Epidermal melanocyte (primary cell): ENCODE results near the gene KDM5C.

Experiments used
- DNase-seq: peaks from one replicate; pipeline ENCODE4 v3.0.0; 2011; ENCODE audit warnings: low spot score; ENCODE audit not compliant: insufficient read length

Gene KDM5C

DNA sequence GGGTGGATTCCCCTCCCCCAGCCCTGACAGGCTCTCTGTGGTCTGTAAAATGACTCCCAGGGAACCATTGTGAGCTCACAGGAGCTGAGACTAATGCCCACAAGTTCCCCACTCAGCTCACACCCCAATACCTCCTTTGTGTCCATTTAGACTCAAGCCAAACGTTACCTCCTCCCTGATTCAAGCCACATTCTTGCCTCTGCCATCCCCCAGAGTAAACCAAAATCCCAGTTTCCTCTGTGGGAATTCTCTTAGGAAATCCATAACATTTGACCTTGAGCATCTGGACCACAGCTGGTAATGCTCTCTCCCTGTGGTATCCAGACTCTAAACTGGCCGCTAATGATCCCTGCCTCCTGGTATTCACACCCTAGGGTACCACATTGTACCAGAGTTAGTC is 26.3 kb upstream of the KDM5C start:
- peak; percentile 25 for DNase-seq

DNA sequence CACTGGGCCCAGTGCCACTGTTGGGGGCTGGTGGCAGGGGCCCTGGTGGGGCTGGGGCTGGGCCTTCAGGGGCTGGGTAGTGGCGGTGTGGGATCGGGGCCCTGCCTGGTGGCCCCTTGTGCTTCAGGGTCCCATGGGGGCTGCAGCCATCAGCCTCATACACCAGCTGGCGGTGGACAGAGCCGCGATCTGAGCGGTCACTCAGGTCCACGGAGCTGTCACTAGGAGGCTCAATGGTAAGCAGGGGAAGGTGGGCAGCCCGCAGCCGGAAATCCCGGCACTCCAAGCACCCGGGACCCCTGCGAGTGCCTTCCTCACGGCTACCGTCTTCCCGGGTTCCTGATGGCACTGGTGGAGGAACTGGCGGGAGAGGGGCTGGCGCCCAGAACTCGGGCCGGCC is 25.5 kb upstream of the KDM5C start:
- no peak for DNase-seq

DNA sequence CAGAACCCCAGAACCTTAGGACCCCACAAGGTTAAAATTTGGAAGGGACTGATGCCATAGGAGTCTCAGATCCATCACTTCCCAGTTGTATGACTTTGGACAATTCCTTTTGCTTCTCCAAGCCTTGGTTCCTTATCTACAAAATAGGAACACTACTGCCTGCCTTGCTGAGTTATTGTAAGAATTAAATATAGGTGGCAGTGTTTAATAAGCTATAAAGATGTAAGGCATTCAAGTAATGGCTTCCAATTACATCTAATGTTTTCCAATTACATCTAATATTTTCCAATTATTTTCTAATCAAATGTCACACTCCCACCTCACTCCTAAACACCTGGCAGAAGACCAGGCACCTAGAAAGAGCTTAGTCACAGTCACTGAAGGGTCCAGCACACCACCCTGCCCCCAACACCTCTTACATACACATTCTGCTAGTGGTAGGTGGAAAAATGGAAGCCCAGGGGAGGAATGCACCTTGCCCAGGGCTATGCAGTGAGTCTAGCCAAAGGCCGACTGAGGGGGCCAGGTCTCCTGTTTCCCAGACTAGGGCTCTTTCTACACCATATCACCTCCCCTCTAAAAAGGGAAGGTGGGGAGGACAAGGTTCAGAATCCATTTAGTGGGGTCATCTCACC is 24.5 kb upstream of the KDM5C start:
- DNase-seq: no peak

DNA sequence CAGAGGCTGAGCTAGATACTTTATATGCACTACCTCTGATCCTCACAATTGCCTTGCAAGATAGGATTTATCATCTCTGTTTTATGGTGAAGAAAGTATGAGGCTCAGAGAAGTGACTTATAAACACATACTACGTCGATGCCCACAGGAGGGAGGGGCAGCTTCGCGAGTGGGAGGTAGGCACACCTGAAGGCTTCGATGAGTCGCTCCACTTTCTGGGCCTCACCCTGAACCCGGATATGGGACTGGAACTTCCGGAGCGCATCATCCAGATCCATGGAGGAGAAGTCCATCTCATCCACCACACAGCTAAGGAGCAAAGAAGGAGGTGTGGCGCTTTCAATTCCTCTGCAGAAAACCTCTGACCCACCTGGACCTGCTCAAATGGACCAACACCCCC is 22.9 kb upstream of the KDM5C start:
- DNase-seq: no peak

DNA sequence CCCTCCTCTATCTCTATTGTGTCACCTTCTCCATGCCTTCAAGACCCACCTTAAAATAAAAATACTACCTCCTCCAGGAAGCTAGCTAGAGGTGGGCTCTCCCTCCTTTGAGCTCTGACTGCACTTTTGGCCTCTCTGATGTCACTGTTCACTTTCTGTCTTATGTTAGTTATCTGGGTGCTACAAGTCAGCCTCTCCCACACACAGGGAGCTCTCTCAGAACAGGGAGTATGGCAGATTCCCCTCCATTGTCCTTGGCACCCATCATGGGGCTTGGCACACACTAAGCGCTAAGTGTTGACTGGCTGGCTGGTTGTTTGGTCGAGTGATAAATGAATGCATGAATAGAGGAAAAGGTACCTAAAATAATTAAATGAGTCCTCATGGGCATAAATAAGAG is 21.2 kb upstream of the KDM5C start:
- DNase-seq: no peak

DNA sequence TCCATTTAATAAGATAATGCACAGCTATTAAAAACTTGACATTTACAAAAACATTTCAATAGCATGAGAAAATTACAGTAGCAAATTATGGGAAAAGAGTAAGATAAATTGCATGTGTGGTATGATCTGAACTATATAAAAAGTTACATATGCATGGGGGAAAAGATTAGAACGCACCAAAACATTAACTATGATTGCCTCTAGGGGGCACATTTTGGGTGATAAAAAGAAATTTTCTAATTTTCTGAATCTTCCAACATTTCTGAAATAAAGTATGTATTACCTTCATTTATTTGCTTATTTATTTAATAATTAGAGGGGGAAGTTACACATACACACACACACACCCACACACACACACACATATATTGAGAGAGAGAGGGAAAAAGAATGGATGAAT is 19.6 kb upstream of the KDM5C start:
- no peak for DNase-seq

DNA sequence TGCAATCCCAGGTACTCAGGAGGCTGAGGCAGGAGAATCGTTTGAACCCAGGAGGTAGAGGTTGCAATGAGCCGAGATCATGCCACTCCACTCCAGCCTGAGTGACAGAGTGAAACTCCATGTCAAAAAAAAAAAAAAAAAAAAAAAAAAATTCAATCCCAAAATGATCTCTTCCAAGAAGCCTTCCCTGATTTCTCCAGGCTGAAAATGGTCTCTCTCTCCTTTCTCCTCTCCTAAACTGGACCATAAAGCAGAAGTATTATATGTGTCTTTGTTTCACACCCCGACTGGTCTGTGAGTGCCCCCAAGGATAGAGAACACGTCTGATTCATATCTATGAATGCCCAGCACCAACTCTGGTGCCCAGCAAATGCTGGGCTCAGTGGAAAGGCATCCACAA is 17.3 kb upstream of the KDM5C start:
- no peak for DNase-seq

DNA sequence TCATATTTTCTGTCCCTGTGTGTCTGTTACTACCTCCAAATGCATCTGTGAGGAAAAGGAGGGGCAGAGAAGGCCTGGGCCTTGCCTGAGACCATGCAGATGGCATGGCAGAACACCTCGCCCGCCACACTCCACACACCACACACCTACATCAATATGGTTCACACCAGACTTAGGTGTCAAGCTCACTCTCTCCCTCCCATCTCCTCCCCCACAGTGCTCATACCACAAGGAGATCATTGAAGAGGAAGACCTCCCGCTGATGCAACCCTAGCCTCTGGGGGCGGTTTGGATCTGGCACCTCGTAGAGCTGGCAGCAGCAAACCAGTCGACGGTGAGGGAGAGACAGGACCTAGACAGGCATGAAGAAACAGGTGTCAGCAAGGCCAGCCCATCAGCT is 16.6 kb upstream of the KDM5C start:
- DNase-seq: no peak

DNA sequence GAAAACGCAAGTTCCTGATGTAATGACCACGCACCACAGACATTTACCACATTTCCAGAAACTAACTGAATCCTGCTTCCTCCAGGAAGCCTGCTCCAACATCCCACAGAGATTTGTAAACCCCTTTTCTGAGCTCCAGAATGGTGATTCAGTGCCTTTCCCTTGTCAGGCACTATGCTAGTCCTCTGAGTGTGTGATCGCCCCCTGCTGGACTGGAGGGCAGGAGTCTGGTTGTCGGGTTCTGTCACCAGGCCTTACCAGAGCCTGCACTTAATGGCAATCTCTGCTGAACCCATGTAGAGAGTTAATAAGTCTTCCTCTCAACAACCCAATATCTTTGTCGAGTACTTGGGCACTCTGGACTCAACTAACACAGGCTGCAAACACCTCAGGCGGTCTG is 14.5 kb upstream of the KDM5C start:
- no peak for DNase-seq

DNA sequence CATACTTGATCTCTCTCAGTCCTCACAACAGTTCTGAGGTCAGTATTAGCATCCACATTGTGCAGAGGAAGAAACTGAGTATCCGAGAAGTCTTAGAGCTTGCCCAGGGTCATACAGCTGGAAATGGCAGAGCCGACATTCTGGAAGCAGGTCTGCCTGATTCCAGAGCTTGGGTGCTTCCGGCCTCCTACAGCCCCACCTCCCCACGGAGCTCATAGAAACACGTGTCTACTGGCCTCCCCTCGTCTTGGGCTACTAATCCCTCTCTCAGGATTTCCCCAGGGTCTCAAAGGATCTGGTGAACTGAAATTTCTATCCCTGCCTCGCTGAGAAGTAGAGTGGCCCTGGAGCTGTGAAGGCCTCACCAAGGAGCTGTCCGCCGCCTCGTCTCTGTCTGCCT is 12.0 kb upstream of the KDM5C start:
- DNase-seq: no peak

DNA sequence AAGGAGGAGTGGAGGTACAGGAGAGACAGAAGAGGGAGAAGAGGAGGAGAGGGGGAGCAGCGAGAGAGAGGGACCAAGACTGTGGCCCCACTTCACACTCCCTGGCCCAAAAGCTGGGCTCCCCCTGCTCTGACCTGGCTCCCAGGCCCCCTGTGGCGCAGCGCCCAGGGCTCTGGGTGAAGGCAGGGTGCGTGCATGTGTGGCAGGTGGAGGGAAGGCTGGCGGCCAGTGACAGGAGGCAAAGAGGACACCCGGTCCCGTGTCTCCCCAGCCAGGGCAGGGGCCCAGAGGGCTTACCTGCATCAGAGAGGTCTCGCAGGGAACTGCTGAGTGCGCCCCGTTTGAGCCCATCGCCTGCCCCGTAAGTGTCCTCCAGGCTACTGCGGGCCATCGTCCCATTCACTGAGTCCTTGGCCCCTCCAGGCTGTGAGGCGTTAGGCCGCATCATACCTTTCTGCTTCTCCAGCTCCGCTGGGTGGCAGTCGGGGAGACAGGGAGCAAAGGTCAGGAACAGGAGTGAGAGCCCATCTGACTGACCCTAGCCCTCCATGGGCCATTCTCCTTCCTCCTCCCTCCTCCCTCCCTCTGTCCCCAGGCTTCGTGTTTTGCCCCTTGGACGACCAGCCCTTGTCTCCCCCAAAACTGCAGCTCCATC is 11.1 kb upstream of the KDM5C start:
- no peak for DNase-seq

DNA sequence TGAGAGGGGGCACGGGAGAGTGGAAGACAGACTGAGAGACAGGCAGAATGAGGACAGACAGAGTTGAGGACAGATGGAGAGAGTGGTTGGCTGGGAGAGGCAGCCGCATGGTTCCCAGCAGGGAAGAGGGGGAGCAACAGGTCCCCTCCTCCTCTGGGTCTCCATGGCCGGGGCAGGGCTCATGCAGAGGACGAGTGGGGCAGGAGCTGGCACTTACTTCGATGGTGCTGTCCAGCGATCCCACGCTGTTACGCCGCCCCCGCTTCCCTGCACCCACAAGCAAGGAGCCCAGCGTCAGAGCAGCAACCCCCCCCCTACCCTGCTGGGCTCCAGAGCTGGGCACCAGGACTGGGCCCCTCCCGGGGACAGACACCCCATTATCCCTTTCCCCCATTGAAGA is 10.6 kb upstream of the KDM5C start:
- no peak for DNase-seq

DNA sequence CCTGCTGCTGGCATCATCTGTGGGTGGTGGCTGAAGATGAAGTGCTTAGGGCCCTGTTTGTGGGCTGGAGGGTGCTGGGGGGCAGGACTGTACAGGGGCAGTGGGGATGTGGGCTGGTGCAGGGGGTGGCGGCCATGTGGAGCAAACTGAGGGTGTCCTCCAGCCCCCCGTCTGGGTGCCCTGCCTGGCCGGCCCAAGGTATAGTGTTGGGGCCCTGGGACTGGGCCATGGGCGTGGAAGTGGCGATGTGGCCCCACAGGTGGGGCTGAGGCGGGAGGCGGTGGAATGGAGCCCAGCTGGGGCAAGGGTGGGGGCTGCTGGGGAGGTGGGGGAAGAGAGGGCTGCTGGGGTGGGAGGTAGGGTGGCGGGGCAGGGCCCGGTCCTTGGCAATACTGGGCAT is 9.5 kb upstream of the KDM5C start:
- DNase-seq: no peak

DNA sequence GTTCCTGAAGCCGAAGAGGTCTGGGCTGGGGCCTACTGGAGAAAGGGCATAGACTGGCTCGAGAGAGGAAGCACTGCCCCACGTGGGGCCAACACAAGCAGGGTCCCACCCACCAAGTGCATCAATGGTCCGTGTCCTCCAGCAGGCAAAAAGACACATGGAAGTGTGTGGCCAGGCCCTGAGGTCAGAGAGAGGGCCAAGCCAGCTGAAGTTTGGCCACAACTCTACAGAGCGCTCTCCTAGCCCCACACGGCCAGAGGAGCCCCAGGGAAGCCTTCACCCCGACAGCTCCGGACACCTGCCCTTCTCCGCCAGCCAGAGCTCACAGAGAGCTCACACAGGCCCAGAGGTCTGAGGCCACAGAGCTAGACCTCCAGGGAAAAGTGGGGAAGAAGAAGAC is 8.5 kb upstream of the KDM5C start:
- DNase-seq: no peak

DNA sequence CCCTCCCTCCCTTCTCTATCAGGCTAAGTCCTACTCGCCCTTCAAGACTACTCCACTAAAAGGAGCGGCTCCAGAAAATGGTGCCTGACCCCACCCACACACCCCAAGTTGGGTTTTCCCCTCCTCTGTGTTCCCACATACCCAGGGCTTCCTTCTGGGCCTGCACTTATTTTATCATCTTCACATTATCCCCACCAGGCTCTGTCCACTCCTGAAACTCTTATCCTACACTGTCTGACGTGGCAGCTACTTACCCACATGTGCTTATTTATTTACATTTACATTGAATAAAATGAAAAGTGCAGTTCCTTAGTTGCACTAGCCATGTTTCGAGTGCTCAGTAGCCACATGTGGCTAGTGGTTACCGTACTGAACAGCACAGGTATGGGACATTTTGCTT is 5.1 kb upstream of the KDM5C start:
- DNase-seq: no peak

DNA sequence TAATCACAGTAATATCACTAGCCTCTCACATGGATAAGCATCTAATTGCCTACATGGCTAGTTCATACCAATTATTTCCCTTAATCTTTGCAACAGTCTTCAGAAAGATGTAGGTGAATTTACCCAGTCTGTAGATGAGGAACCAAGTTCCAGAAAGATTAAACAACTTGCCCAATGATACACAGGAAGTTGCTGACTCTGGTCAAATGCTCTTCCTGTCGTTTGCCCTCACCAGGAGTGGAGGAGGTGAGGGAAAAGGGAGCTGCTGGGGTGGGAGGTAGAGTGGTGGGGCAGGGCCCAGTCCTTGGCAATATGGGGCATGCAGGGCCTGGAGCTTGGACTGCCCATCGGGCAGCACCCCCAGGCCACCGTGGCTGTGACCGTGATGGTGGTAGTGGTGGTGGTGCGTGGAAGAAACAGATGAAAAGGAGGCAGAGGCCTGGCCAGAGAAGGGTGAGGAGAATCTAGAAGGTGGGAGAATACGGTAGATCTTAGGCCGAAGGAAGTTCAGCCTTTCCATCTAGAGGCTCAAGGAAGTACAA is 2.3 kb upstream of the KDM5C start:
- no peak for DNase-seq

DNA sequence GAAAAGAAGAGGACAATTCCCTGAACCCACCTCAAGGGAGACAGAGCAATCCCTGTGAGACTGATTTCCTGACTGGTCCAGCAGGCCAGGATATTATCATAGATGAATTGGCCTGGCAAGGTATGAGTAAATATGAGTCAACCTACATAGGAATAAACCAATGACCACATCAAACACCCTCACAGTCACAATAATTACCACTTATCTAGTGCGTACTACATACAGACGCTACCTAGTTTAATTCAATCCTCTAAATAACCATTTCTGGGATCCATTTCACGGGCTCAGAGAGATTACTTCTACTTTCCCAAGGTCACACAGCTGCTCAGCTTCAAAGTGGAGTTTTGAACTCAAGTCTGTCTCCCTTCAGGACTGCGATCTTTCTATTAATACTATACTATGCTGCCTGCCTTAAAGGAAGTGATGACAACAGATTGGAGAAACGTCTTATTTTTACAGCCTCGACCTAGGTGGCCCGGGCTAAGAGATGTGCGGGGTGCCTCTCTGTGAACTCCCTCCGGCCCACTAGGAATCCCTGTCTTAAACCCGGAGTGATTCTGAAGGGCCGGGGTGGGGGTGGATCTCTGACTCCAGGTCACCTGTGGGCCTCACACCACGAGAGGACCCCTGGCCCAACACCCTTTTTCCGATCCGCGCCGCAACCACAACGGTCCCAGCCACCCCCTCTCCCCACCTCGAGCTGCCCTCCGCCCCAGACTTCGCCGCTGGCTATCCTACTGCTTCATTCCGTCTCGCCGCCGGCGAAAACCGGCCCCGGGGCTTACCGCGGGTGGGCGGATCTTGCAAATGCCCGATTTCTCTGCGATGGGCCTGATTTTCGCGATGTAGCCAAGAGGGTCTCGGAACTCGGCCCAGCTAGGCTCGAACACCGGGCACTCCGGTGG is 800 bp downstream of the KDM5C start:
- DNase-seq: no peak

DNA sequence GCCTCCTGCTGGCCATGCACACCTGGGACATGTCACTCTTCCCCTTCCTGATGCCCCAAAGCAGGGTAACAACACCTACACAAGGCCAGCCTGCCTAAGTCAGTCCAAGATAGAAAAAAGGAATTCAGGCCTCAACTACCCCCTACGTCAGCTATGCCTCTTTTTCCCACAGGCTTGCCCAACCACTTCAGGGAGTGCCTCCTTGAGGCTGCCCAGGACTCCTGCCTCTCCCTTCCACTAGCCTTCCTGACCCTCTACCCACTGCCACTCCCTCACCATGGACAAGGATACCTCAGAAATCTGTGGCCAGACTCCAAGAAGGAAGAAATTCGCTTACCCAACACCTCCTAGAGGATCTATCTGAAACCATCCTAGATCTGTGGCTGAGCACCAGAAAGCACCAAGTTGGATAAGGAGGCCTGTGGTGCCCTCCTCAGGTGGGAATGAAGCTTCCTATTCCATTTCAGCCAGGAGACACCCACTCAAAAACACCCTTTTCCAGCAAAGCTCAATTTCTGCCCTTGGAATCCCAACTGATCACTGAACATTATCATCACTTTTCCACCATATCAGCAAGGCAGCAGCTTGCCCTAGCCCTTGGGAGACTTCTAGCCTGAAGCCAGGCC is 1.8 kb downstream of the KDM5C start:
- no peak for DNase-seq

DNA sequence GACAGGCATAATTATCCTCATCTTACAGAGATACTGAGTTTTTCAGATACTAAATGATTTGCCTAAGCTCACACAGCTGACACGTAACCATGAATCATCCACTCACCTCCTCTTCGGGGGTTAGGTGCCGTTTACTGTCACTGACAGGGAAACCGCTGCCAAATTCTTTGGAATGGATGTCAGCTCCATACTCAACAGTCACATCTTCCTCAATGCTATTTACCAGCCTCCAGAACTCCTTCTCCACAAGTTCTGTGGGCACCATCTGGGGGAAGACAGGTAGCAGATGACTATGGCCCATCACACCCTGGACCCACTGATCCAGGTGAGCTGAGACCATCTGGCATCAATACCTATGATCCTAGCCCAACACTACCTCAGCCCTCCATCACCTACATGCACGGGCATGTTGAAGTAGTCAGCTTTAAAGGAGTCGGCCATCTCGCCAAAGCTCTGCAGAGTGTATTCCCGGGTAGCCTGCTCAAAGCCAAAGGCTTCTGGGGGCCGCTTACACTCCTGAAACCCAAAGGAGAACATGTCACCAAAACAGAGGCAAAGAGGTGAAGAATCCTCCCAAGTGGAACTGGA is 13.5 kb downstream of the KDM5C start:
- no peak for DNase-seq

DNA sequence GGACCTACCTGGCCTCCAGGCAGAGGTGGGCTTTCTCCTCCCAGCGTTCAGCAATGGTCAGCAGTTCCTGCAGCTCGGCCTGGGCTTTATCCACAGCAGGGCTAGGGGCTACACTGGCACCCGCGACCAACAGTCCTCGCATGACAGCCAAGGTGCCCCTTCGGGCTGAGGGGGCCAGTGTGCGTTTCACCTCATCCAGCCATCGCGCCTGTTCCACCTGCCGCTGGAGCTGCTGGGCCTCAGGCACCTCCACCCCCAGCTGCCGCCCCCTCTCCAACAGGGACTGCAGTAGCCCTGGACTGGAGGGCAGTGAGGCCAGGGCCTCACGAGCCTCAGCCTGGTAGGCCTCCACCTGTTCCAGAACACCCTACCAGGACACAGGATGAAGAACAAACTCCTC is 28.3 kb downstream of the KDM5C start:
- no peak for DNase-seq

DNA sequence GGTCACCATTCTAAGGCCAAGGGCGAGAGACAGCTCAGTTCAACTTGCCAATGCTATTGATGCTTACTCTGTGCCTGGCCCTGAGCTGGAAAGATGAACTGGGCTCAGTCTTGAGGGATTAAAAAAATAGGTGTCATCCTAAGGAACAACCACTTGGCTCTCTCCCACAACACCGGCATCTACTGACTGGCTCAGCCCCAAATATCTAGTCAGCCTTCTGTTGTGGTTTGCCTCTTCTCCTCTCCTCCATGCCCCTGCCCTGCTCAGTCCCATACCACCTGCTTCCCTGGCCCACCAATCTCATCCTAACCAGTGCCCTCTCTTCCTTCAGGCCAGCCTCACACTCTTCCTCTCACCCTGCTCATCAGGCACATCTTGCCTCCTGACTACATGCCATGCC is 29.6 kb downstream of the KDM5C start:
- DNase-seq: no peak

DNA sequence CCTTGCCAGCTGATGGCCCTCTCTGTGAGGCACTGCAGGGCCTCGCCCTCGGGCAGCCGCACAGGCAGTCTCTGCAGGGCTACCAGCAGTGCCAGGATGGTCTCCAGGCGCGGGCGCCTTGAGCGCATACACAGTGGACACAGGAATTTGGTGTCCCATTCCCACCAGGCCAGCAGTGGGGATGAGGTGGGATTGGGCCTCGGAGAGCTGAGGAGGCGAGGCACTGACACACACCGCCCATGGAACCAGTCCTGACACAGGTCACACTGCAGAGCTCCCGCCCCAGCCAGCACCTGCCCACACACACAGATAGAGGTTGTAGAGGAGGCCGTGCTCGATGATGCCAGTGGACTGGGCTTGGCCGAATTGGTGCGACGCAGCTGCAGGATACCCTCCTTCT is 30.7 kb downstream of the KDM5C start:
- DNase-seq: no peak
